Measurements from ENCODE around the gene PSME3IP1. TPM values are rescaled to one million over a fixed set of nuclear protein-coding genes. Genes with fewer than 3 reads are reported as not detected.

PSME3IP1 gene
- polyA plus RNA-seq, 1 experiment: 96.5 TPM

DNA sequence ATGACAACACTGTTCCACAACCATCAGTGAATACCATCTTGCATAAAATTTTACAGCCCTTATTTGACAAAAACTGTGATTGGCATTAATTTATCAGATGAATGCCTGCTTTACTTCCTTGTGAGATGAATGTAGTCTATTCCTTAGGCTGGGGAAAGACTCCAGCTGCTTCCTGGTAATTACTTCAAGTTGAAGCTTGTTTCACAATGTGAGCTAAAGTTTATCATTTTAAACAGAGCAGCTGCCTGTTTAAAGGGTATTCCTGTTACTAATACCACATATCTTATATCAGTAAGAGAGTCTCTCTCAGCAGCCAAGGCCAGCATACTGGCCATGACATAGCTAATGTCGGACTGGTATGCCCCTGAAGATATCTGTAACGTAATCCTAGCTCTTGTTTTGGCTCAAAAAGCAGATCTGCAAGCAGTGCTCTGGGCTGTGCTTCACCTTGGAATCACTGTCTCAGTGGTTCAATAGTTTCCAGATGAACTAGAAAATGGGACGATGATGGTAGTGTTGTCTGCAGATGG, 46.0 kb upstream of the PSME3IP1 start:
- H3K4me3 ChIP-seq (ENCODE audit: low read depth, low read length): no peak overlapping the region
- TF ChIP-seq, protein P1, sequence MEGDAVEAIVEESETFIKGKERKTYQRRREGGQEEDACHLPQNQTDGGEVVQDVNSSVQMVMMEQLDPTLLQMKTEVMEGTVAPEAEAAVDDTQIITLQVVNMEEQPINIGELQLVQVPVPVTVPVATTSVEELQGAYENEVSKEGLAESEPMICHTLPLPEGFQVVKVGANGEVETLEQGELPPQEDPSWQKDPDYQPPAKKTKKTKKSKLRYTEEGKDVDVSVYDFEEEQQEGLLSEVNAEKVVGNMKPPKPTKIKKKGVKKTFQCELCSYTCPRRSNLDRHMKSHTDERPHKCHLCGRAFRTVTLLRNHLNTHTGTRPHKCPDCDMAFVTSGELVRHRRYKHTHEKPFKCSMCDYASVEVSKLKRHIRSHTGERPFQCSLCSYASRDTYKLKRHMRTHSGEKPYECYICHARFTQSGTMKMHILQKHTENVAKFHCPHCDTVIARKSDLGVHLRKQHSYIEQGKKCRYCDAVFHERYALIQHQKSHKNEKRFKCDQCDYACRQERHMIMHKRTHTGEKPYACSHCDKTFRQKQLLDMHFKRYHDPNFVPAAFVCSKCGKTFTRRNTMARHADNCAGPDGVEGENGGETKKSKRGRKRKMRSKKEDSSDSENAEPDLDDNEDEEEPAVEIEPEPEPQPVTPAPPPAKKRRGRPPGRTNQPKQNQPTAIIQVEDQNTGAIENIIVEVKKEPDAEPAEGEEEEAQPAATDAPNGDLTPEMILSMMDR (IDR thresholded peaks at IDR 0.05; ENCODE audit: insufficient read depth, low read depth, low read length): no peak
- ChIA-PET POLR2A (interaction anchor here (0.6 kb wide), 1 partner anchor 18 kb away, joined by 22 read pairs; no protein-coding TSS in a partner anchor), CTCF (interaction anchor here (1.6 kb wide), 1 partner anchor 26 kb away, joined by 3 read pairs; no protein-coding TSS in a partner anchor)
- DNase-seq (ENCODE audit: low read depth): no peak
- peaks cover 17% of the 10 kb centered on the region for H3K36me3 ChIP-seq (ENCODE audit: control insufficient read depth, insufficient read depth, low read length)
- no peaks in the 10 kb centered on the region for H3K27me3 ChIP-seq (ENCODE audit: control insufficient read depth, insufficient read depth, low read length)

DNA sequence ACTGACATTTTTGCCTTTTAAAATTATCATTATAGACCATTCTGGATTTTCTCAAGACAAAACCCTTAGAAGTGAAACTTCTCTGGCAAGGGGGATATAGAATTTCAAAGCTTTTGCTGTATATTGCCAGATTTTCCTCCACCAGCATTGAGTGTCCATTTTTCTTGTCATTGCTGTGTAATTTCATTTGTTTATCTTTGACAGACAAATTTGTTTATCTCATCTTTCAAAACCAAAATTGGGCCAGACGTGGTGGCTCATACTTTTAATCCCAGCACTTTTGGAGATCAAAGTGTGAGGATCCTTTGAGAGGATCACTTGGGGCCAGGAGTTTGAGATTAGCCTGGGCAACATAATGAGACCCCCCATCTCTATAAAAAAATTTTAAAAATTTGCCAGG, 43.2 kb upstream of the PSME3IP1 start:
- Histone ChIP-seq H3K4me3 (ENCODE audit: low read depth, low read length) (no peak overlapping the region), H3K27me3 (ENCODE audit: control insufficient read depth, insufficient read depth, low read length) (no peaks in the 10 kb centered on the region), H3K36me3 (ENCODE audit: control insufficient read depth, insufficient read depth, low read length) (peaks cover 16% of the 10 kb centered on the region)
- ChIA-PET POLR2A (no interaction called here), CTCF (no interaction called here)
- no peak for DNase-seq (ENCODE audit: low read depth)
- TF ChIP-seq, protein P1 (IDR thresholded peaks at IDR 0.05; ENCODE audit: insufficient read depth, low read depth, low read length): no peak

GRCh38 chr16:57226701-57227621, 41.1 kb upstream of the PSME3IP1 start:
- no peak for DNase-seq (ENCODE audit: low read depth)
- no peaks in the 10 kb centered on the region for H3K27me3 ChIP-seq (ENCODE audit: control insufficient read depth, insufficient read depth, low read length)
- ChIA-PET POLR2A (no interaction called here), CTCF (interaction anchor here (0.8 kb wide), 1 partner anchor 8 kb away, joined by 3 read pairs; no protein-coding TSS in a partner anchor)
- H3K4me3 ChIP-seq (ENCODE audit: low read depth, low read length): no peak overlapping the region
- peaks cover 13% of the 10 kb centered on the region for H3K36me3 ChIP-seq (ENCODE audit: control insufficient read depth, insufficient read depth, low read length)
- TF ChIP-seq, protein P1 (IDR thresholded peaks at IDR 0.05; ENCODE audit: insufficient read depth, low read depth, low read length): no peak

DNA sequence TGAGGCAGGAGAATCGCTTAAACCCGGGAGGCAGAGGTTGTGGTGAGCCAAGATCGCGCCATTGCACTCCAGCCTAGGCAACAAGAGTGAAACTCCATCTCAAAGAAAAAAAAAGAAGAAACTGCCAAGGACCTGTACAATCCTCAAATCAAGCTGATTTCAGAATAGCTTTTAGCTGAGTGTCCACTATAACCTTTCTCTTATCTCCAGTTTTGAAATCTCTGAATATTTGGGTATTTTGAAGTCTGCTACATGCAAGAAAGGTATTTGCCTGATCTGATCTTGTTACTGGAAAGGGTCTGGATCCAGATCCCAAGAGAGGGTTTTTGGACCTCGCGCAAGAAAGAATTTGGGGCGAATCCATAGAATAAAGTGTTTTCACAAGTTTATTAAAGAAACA, 40.1 kb upstream of the PSME3IP1 start:
- ChIA-PET CTCF (interaction anchor here (1.4 to 1.7 kb wide), 2 partner anchors 11 to 142 kb away, joined by 4 read pairs; no protein-coding TSS in a partner anchor), POLR2A (no interaction called here)
- Histone ChIP-seq H3K27me3 (ENCODE audit: control insufficient read depth, insufficient read depth, low read length) (no peaks in the 10 kb centered on the region), H3K36me3 (ENCODE audit: control insufficient read depth, insufficient read depth, low read length) (peaks cover 13% of the 10 kb centered on the region), H3K4me3 (ENCODE audit: low read depth, low read length) (no peak overlapping the region)
- TF ChIP-seq, protein P1 (IDR thresholded peaks at IDR 0.05; ENCODE audit: insufficient read depth, low read depth, low read length): no peak
- no peak for DNase-seq (ENCODE audit: low read depth)

GRCh38 chr16:57224651-57225335, 39.0 kb upstream of the PSME3IP1 start:
- Histone ChIP-seq H3K4me3 (ENCODE audit: low read depth, low read length) (no peak overlapping the region), H3K27me3 (ENCODE audit: control insufficient read depth, insufficient read depth, low read length) (no peaks in the 10 kb centered on the region), H3K36me3 (ENCODE audit: control insufficient read depth, insufficient read depth, low read length) (peaks cover 13% of the 10 kb centered on the region)
- ChIA-PET CTCF (interaction anchor here (1.4 to 1.7 kb wide), 2 partner anchors 10 to 141 kb away, joined by 4 read pairs; no protein-coding TSS in a partner anchor), POLR2A (no interaction called here)
- TF ChIP-seq, protein P1 (IDR thresholded peaks at IDR 0.05; ENCODE audit: insufficient read depth, low read depth, low read length): no peak
- DNase-seq (ENCODE audit: low read depth): no peak

Data from BJ (cell line).